Hypothalamus (tissue), 51 donors: ENCODE measurements around the gene PSME4.

ENCODE experiments used
- DNase-seq, 51 donors: peaks; one replicate each; lab custom pipeline; 2025; lab: John Stamatoyannopoulos, UW

PSME4 gene

DNA sequence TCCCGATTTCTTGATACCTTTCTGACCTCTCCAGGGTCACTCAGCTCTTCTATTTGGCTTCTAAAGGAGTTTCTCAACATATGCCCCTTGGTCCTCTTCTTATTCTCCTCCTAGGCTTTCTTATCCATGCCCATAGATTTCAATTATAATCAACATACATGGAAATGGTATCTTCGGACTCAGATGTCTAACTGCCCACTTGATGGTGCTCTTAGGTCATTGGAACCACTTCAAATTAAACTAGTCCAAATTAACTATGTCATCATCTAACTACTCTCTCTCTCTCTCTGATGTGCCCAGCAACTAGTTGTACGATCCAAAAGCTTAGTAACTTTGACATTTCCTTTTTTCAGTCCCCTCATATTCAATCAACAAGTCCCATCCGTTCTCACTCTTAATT is 67.8 kb downstream of the PSME4 start:
- peak in 1 of 51 donors; percentile 18 for DNase-seq

DNA sequence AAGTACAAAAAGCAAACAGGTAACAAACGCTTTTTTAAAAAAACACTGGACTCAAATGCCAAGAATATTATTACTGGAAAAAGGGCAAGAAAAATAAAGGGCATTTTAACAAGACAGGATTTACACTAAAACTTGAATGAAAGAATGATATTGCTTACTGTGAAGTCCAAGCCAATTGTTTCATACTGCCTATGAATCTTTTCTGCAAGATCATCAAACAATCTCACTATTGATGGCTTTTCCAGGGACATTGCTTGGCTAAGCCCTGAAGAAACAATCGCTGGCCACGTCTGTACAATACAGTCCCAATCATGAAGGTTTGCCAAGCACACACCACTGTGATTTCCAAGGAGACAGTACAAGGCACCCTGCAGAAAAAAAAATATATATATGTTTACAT is 69.6 kb downstream of the PSME4 start:
- no peak for DNase-seq

DNA sequence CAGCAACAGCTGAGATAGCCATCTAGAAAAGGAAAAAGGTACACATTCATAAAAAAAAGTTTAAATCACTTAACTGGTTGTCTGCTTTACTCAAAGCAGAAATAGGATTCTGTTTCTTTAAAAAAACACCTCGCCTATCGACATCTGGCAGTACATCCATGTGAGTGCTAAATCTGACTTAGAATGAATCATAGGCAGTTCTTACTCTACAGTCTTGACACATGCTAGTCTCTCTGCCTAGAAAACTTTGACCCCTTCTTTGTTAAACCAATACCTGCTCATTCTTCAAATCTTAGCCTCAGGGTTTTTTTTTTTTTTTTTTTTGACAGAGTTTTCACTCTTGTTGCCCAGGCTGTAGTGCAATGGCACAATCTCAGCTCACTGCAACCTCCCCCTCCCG is 73.9 kb downstream of the PSME4 start:
- no peak for DNase-seq

DNA sequence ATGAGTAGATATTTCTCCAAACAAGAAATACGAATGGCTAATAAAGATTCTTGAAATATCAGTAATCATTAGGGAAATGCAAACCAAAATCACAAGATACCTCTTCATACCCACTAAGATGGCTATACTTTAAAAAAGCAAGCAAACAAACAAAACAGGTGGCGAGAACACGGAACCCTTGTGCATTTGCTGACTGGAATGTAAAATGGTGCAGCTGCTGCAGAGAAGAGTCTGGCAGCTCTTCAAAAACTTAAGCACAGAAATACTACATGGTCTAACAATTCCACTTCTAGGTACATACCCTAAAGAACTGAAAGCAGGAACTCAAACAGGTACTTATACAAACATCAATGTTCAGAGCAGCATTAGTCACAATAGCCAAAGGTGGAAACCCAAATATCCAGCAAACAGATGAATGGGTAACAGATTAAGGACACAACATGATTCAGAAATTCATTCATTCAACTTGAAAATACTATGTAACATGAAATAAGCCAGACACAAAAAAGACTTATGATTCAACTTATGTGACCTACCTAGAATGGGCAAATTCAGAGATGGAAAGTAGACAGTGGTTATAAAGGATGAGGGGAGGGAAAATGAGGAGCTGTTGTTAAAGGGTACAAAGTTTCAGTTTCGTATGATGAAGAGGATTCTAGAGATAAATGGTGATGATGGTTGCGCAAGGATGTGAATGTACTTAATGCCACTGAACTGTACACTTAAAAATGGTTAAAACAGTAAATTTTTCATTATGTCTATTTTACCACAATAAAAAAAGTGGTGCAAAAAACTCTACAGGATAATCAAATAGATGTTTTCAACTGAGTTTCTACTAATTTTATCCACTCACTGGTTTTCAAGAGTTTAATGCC is 84.2 kb downstream of the PSME4 start:
- no peak for DNase-seq

DNA sequence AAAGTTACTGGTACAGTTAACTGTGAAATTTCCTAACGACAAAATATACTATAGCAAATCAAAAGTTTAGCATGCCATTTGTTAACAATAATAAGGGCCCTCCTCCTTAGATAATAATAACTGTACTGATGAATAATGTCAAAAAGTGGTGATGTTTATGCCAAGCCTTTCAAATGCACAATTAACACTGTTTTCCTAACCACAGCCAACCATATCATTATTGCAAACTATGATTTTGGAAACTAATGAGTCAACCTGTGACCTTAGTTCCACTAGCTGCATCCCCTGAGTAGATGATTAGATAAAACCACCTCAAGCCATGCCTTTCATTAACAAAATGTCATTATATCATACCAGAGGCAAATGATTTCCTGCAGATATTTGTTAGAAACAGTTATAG is 85.9 kb downstream of the PSME4 start:
- DNase-seq: no peak

DNA sequence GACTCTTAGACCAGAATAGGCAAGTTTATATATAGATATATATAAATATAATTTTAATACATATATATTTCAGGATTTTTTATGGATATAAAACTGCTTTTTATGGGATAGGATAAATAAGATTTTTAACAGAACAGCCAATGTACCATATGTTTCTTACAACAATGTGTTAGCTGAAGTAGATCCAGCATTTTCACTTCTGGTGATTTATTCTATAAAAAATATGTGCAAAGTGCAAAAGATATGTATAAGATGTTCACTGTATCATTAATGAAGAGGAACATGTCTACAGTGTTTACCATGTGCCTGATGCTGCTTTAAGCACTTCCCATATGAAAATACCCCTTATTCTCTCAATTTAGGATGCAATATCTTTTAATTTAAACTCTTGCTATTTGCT is 88.8 kb downstream of the PSME4 start:
- no peak for DNase-seq

DNA sequence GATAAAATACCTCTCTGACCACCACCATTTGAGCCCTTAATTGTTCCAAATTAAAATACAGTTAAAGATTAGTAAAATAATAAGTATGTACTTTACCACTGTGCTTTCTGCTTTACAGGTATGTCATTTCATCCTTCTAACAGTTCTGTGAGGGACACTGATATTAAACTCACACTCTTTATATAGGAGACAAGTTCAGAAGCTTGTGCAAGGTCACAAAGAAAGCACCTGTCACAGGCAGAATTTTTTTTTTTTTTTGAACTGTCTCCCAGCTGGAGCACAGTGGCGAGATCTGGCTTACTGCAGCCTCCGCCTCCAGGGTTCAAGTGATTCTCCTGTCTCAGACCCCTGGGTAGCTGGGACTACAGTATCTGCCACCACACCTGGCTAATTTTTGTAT is 89.4 kb downstream of the PSME4 start:
- DNase-seq: no peak

DNA sequence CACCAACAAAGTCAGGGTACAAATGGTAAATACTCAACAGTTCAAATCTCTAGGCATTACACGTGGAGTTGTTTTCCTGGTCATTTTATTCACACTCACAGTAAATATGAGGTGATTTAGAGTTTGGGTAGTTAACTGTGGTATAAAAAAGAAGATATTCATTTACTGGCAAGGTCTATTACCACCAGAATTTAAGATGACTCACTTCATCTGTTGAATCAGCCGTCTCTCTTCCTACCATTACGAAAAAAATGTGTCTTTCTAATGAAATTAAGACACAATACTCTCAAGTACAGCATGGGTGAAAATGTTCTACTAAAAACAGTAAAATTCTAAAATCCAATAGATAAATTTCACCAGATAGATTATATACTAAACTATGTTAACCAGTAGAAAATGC is 90.0 kb downstream of the PSME4 start:
- no peak for DNase-seq

DNA sequence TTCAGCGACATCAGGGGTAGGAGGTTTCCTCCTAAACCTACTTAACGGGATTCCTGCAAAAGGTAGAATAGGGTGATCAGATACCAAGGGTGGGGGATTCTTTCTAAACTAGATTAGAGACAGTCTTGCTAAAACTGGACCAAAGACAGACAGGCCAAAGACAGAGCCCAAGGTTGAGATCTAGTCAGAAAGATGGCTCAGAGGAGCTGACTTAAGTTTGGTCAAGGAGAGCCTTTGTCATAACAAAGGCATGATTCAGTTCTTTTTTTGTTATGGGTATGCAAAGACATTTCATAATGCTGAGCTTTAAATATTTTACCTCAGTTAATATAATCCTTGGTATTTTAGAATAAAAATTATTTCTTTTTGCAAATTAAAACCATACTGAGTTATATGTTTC is 93.2 kb downstream of the PSME4 start:
- DNase-seq: no peak

DNA sequence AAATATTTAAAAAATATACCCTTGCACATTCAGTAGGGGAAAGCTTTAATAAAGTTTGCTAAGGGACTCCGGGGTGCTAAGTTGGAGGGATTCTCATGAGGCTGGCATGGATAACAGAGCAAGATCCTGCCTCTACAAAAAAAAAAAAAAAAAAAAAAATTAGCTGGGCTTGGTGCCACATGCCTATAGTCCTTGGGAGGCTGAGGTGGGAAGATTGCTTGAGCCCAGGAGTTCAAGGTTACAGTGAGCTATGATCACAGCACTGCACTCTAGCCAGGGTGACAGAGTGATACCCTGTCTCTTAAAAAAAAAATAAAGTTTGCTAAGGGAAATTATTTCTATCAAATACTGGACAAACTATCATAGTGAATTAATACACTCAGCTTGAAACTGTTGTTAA is 93.7 kb downstream of the PSME4 start:
- no peak for DNase-seq

DNA sequence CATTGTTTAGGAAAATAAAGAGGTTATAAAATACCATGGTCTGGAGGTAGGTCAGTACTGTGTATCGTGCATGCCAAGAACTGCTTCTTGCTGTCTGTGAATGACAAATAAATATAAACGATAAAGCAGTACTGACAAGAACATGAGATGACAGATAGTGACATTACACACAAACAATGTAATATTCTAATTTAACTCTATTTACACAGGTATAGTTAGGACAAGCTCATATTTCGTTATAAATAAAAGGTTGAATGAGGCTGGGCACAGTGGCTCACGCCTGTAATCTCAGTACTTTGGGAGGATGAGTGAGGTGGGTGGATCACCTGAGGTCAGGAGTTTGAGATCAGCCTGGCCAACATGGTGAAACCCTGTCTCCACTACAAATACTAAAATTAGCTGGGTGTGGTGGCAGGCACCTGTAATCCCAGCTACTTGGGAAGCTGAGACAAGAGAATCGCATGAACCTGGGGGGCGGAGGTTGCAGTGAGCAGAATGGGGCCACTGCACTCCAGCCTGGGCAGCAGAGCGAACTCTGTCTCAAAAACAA is 96.3 kb downstream of the PSME4 start:
- no peak for DNase-seq

DNA sequence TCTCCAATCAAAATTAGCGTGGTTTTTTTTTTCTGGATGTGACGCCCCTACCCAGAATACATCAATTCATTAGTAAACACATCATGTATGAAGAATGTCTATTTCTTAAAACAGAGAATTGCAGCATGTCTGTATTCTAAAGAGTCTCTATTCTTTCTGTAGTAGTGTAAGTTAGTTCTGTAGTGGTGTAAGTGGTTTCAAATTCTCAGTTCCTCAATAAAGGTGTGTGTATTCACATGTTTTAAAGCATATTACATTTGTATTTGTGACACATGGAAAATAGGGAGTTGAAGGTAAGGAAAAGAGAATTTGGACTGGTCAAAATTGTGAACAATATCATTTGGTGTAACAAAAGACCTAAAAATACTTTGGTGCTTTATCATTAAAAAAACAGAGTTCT is 103.0 kb downstream of the PSME4 start:
- DNase-seq: no peak

DNA sequence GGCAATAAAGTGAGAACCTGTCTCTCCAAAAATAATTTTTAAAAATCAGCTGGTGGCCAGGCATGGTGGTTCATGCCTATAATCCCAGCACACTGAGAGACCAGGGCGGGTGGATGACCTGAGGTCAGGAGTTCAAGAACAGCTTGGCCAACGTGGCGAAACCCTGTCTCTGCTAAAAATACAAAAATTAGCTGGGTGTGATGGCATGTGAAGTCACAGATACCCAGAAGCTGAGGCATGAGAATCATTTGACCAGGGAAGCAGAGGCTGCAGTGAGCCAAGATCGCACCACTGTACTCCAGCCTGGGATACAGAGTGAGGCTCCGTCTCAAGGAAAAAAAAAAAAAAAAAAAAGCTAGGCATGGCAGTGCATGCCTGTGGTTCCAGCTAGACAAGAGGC is 103.6 kb downstream of the PSME4 start:
- DNase-seq: no peak

DNA sequence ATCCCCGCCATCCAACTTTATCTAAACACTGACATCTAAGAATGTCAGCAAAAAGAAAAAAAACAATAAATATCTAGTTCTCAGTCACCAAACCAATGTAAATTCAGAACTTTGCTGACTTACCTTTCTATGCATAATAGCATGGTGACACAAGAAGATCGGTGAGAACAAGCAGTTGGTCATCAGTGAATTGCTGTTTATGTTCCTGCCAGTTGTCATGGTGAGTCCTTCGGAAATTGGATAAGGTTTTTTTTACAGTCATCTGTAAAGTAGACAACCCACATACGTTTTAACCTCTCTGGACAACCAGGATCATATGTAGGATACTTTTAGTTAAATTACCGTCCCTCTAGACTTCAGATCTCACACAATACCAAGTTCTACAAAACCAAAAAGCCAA is 104.8 kb downstream of the PSME4 start:
- DNase-seq: no peak

DNA sequence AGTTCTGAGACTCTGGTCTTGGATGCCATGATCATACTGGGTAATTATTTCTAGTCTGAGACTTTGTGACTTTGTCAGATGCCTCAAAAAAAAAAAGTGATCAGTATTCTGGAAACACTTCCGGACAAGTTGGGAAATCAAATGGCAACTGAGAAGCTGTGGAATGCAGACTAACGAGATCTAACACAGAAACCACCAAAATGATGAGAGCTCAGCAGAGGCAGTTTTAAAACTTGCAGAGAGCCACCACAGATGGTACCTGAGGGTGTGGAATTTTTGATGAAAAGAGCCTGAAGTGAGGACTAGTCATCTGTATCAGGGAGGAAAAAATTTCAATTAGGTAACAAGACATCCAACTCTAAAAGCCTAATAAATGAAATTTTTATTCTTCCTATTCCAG is 105.5 kb downstream of the PSME4 start:
- no peak for DNase-seq

DNA sequence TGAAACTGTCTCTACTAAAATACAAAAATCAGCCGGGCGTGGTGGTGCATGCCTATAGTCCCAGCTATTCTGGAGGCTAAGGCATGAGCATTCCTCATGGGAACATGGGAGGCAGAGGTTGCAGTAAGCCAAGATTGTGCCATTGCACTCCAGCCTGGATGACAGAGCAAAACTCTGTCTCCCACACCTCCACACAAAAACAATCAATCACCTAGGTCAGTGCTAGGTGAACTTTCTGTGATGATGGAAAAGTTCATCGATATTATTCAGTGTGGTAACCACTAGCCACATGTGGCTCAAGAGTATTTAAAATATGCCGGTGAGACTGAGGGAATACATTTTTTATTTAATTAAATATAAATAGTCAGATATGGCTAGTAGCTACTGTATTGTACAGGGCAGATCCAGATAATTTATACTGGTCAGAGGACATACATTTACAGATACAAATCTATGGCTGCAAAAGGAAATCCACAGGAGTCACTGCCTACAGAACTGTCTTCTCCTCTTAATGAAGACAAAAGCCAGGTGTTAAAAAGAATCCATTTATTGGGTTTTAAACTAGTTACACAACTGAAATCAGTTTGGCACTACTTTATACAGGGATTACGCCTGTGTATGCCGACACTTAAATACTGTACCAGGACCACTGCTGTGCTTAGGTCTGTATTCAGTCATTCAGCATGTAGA is 107.1 kb downstream of the PSME4 start:
- no peak for DNase-seq

DNA sequence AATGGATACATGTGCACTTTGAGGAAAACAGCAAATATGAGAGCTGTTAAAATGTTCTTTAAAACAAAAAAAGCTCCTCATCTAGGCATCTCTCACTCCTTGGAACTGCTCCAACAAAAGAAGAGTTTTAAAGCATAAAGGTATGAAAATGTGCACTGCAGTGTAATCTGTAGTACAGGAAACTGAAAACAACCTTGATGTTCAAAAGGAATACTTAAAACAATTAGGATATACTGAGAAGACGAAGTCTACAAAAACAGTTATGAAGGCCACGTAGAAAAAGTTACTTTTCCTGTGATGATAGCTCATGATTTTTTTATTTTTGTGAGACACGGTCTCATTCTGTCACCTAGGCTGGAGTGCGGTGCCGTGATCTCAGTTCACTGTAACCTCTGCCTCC is 109.0 kb downstream of the PSME4 start:
- DNase-seq: no peak

DNA sequence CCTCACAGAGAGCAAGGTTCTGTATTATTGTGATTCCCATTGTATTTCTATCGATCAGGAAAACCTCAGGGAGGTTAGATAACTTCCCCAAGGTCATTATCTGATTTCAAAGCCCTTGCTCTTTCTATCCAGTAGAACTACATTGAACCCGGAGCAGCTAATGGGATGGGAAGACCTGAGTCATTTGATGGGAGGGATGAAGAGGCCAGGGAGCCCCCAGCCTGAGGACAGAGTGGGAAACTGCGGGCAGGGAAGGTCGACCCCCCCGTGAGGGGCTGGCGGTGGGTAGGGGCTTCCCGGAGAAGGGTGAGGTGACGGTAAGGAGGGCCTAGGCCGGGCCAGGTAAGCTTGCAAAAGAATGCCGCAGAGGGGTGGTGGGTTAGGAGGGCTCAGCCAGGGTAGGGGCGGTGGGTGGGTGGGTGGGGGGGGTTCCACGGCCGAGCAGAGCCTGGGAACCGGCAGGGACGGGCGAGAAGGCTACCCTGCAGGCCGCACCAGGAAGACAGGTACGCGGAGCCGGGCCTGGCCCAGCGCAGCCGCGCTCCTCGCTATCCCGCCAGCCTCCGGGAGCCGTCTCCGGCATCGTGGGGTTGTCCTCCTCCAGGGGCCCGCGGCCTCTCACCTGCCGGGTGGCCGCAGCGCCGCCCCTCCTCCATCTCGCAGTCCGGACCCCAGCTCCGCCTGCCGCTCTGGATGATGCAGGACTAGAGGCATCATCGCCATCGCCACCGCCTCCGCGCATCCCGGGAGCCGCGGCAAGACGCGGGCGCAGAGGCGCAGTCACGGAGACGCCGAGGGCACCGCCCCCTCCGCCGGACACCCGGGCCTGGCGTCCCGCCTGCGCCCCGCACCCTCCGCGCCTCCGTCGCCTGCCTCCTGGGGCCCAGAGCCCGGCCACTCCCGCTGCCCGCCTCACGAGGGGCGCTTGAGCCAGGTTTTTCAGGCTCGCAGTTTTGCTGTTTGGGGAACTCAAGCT is 111.3 kb downstream of the PSME4 start, which contains the start of gene GPR75:
TSS of gene GPR75 (minus strand) at position 762 of the 976 bp plus-strand sequence. CDS start 5,211 bp downstream, outside the sequence.
- DNase-seq: peak in 48 of 51 donors; percentile 8 to 83 (median 58)

DNA sequence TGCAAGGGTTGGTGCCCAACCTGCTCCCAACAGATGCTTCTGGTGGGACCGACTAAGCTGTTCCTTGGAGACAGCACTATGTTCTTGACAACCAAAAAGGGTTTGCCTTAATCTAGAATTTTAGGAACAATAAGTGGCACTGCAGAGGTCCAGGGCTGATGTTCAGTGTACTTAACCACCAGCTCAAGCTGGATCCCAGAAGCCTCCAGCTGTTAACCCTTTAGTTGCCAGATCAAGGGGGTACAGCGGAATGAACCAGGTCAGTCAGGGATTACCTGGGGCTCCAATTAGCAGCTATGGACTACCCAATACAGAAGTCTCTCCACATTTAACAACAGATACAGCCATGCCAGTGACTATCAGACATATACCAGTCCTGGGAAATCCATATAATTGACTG is 114.5 kb downstream of the PSME4 start:
- peak in 2 of 51 donors; percentile 6 to 11 for DNase-seq

DNA sequence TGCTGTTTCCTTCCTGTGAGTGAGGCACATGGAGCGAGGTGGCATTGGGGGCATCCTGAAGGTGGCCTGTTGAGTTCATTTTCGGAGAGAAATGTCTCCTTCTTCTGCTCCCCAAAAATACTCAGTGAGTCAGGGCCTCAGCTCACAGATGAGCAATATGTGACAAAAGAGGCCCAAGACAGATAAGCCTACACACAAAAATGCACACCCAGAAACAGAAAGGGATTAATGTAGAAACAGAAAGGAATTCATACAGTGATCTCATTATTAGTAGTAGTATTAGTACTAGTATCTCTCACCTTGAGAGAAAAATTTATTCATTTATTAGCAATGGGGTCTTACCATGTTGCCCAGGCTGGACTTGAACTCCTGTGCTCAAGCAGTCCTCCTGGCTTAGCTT is 116.1 kb downstream of the PSME4 start:
- DNase-seq: peak in 1 of 51 donors; percentile 16

DNA sequence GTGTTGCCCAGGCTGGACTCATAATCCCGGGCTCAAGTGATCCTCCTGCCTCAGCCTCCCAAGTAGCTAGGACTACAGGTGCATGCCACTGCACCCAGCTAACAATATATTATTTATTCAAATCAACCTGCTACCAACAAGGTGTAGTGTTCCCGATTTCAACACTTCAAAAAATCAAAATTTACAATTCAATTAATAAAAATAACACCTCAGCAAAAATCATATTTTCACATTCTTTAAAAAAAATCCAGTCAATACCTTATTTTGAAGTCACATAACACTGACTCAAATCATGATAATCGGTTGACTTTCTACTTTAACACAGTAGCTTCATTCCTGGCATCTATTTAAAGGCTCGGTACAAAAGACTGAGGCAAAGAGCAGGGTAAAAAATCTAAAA is 118.3 kb downstream of the PSME4 start:
- no peak for DNase-seq
